Body of pancreas (tissue), 4 donors: ENCODE measurements around the gene MAPK14.

Experiments used
- CTCF ChIP-seq, 7 experiments: fragments of 450-650 bp in 4 of 7; fragments of 200-600 bp in 3 of 7; sonication (generic) in 3 of 7; IDR thresholded peaks; one replicate each; pipeline ENCODE4 v1.5.1; 2016 to 2019; ENCODE audit warnings: antibody characterized with exemption in 7 of 7
- POLR2A ChIP-seq, 3 donors: fragments of 450-650 bp; IDR thresholded peaks; one replicate each; pipeline ENCODE4 v1.6.1; 2016; ENCODE audit warnings: antibody characterized with exemption in 3 of 3, mild to moderate bottlenecking in 2 of 3

- no peak for TF ChIP-seq POLR2A (IDR thresholded peaks at IDR 0.05)
- no peak for TF ChIP-seq CTCF (IDR thresholded peaks at IDR 0.05)
Measured at GRCh38 chr6:36025932-36026327, 1.7 kb upstream of the MAPK14 start.
